Thymus (tissue), 11 donors: Measurements from ENCODE around the gene SP140. TPM values are rescaled to one million over a fixed set of nuclear protein-coding genes. Genes with fewer than 3 reads are reported as not detected.
"Not testable (repeated sequence)": the region's sequence is repeated elsewhere in the genome, so short reads cannot be mapped to it uniquely, and the experiment has no call there.

Experiments
- DNase-seq, 9 donors: peaks; one replicate each; pipeline ENCODE4 v3.0.0-alpha.2; 2013; ENCODE audit warnings: low spot score in 9 of 9, low read depth in 6 of 9, missing footprints in 1 of 9
- H3K27ac ChIP-seq, 2 donors: one replicate each; pipeline ENCODE4 v1.5.1; 2013; ENCODE audit warnings: control low read depth in 1 of 2, low read depth in 1 of 2, low read length in 1 of 2, mild to moderate bottlenecking in 1 of 2, moderate library complexity in 1 of 2
- H3K27me3 ChIP-seq, 2 donors: one replicate each; pipeline ENCODE4 v1.5.1; 2013; ENCODE audit warnings: low read length in 1 of 2; ENCODE audit not compliant: control insufficient read depth in 2 of 2, insufficient read depth in 1 of 2
- H3K36me3 ChIP-seq, 2 donors: one replicate each; pipeline ENCODE4 v1.5.1; 2013; ENCODE audit warnings: low read length in 1 of 2, mild to moderate bottlenecking in 1 of 2, moderate library complexity in 1 of 2; ENCODE audit not compliant: control insufficient read depth in 2 of 2, insufficient read depth in 2 of 2
- H3K4me1 ChIP-seq, 2 donors: one replicate each; pipeline ENCODE4 v1.5.1; 2013; ENCODE audit warnings: low read length in 2 of 2; ENCODE audit not compliant: control insufficient read depth in 2 of 2, insufficient read depth in 2 of 2
- H3K4me3 ChIP-seq, 2 donors: one replicate each; pipeline ENCODE4 v1.5.1; 2013; ENCODE audit warnings: low read length in 2 of 2, control low read depth in 1 of 2, mild to moderate bottlenecking in 1 of 2
- H3K9me3 ChIP-seq, 2 donors: one replicate each; pipeline ENCODE4 v1.5.1; 2013; ENCODE audit warnings: low read length in 1 of 2, mild to moderate bottlenecking in 1 of 2; ENCODE audit not compliant: control insufficient read depth in 2 of 2, insufficient read depth in 1 of 2
- WGBS: extraction: QIAGEN DNeasy Blood & Tissue Kit; methylation state at CpG from one replicate; pipeline ENCODE4 v1.1.7; 2013; 5-methylcytosine and 5-hydroxymethylcytosine counted together
- polyA plus RNA-seq: library from polyadenylated mRNA; stranded (reverse); fragments of 200-250 nt; gene quantifications from one replicate; pipeline ENCODE4 v1.2.3, GENCODE V29; 2013
- total RNA-seq: library from RNA; stranded (reverse); fragments of 120-200 nt; gene quantifications from one replicate; pipeline ENCODE4 v1.2.4, GENCODE V29; 2013
- donor health status: healthy.

Gene SP140
- total and polyA plus RNA-seq, 2 donors, result 6.6 to 10.5 TPM

DNA sequence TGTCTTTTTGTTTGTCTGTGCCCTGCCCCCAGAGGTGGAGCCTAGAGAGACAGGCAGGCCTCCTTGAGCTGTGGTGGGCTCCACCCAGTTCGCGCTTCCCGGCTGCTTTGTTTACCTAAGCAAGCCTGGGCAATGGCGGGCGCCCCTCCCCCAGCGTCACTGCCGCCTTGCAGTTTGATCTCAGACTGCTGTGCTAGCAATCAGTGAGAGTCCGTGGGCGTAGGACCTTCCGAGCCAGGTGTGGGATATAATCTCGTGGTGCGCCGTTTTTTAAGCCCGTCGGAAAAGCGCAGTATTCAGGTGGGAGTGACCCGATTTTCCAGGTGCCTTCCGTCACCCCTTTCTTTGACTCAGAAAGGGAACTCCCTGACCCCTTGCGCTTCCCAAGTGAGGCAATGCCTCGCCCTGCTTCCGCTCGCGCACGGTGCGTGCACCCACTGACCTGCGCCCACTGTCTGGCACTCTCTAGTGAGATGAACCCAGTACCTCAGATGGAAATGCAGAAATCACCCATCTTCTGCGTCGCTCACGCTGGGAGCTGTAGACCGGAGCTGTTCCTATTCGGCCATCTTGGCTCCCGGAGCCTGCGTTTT, 116.5 kb downstream of the SP140 start:
- 97% methylated on average over 33 of the region's 33 CpGs for WGBS
- H3K36me3 ChIP-seq, result not testable (repeated sequence)

DNA sequence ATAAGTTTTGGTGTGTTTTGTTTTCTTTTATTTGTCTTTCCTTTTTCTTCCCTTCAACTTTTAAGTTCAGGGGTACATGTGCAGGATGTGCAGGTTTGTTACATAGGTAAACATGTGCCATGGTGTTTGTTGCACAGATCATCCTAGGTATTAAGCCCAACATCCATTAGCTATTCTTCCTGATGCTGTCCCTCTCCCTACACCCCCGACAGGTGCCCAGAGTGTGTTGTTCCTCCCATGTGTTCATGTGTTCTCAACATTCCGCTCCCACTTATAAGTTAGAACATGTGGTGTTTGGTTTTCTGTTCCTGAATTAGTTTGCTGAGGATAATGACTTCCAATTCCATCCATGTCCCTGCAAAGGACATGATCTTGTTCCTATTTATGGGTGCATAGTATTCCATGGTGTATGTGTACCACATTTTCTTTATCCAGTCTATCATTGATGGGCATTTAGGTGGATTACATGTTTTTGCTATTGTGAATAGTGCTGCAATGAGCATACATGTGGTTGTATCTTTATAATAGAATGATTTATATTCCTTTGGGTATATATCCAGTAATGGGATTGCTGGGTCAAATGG, 117.6 kb downstream of the SP140 start:
- WGBS, result 98% methylated on average over 2 of the region's 2 CpGs
- DNase-seq, H3K4me1 ChIP-seq, H3K27me3 ChIP-seq, H3K4me3 ChIP-seq, H3K36me3 ChIP-seq, H3K27ac ChIP-seq: not testable (repeated sequence)
- peaks cover 2 to 11% of the 10 kb centered on the region in 2 donors for H3K9me3 ChIP-seq

More for the DNA sequence above, 116.5 kb downstream of the SP140 start:
- not testable (repeated sequence) for H3K4me1 ChIP-seq, DNase-seq, H3K27me3 ChIP-seq, H3K4me3 ChIP-seq, H3K9me3 ChIP-seq, H3K27ac ChIP-seq

DNA sequence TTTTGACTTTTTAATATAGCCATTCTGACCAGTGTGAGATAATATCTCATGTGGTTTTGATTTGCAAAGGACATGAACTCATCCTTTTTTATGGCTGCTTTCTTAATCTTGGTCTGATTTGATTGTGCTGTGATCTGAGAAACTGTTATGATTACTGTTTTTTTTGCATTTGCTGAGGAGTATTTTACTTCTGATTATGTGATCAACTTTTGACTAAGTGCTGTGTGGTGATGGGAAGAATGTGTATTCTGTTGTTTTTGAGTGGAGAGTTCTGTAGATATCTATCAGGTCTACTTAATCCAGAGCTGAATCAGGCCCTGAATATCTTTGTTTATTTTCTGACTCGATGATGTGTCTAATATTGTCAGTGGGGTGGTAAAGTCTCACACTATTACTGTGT, 118.2 kb downstream of the SP140 start:
- peaks cover 0 to 2% of the 10 kb centered on the region in 2 donors for H3K4me1 ChIP-seq
- no peak overlapping the region for H3K27ac ChIP-seq
- no peak for DNase-seq
- peaks cover 2 to 11% of the 10 kb centered on the region in 2 donors for H3K9me3 ChIP-seq
- H3K27me3 ChIP-seq, result no peaks in the 10 kb centered on the region
- WGBS, result 91% methylated on average over 1 of the region's 1 CpG
- no peak overlapping the region for H3K4me3 ChIP-seq
- peaks cover 2% of the 10 kb centered on the region in 2 donors for H3K36me3 ChIP-seq

DNA sequence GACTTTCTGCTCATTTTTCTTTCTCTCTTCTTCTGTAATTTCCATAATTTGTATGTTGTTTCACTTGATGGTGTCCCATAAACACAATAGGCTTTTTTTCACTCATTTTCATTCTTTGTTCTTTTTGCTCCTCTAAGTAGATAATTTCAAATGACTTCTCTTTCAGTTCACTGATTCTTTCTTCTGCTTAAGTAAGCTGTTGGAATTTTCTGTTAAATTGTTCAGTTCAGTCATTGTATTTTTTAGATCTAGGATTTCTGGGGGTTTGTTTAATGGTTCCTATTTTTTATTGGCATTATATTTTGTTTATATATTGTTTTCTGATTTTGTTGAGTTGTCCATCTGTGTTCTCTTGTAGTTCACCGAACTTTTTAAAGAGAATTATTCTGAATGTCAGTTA, 120.9 kb downstream of the SP140 start:
- H3K4me3 ChIP-seq, result no peak overlapping the region
- WGBS, result 98% methylated on average over 1 of the region's 1 CpG
- H3K4me1 ChIP-seq, result peaks cover 0 to 2% of the 10 kb centered on the region in 2 donors
- H3K27me3 ChIP-seq, result no peaks in the 10 kb centered on the region
- H3K36me3 ChIP-seq, result peaks cover 2% of the 10 kb centered on the region in 2 donors
- H3K9me3 ChIP-seq, result peaks cover 2 to 11% of the 10 kb centered on the region in 2 donors
- no peak overlapping the region for H3K27ac ChIP-seq
- no peak for DNase-seq

DNA sequence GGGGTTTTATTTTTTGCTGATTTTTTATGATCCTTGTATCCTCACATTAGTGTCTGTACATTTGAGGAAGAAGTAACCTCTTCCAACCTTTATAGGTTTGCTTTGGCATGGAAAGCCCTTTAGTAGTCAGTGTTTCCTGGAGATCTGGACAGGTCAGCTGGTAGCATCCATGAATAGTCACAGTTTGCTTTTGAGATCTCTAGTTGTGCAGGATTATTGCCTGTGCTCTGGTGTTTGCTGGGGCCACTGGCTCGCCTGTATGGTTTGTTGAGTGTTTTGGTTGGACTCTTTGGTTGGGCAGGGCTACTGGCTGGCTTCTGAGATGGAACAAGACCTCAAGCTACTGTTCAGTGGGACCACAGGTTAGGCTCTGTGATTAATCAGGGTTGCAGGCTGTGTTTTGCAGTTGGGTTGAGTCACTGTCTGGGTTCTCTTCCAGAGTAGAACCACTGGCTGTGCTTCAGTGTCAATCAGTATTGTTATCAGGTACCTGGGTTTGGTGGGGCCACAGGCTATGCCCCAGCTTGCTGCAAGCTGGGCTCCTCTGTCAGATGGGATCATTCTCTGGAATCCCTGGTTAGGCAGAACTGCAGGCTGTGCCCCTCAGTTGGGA, 121.5 kb downstream of the SP140 start:
- peaks cover 0 to 2% of the 10 kb centered on the region in 2 donors for H3K4me1 ChIP-seq
- peaks cover 2 to 11% of the 10 kb centered on the region in 2 donors for H3K9me3 ChIP-seq
- 98% methylated on average over 1 of the region's 1 CpG for WGBS
- H3K4me3 ChIP-seq, result no peak overlapping the region
- no peaks in the 10 kb centered on the region for H3K27me3 ChIP-seq
- no peak overlapping the region for H3K27ac ChIP-seq
- no peak for DNase-seq
- H3K36me3 ChIP-seq, result peaks cover 2% of the 10 kb centered on the region in 2 donors

DNA sequence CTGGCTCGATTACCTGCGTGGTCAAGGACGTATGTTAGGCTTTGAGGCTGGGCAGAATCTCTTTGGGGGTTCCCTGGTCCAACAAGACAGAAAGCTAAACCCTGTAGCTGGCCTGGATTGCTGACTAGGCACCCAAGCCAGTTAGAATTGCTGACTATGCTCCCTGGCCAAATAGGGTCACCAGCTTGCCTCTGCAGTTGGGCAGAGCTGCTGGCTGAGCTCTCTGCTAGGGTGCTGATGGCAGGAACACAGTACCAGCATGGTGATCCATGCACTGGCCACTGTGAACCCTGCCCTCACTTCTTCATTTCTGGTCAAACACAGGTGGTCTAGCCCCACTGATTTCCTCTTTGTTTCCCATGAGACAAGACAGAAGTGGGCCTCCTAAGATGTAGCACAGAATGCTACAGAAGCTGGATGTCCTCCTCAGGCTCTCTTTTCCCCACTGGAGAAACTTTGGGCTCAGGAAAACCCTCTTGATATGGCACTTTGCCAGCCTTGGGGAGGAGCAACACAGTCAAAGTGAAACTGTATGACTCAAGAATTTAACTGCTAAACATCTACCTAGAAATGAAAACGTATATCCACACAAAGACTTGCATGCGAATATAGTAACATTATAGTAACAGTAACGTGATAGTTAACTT, 122.2 kb downstream of the SP140 start:
- 93% methylated on average over 6 of the region's 6 CpGs for WGBS
- peaks cover 2 to 11% of the 10 kb centered on the region in 2 donors for H3K9me3 ChIP-seq
- H3K27me3 ChIP-seq, result no peaks in the 10 kb centered on the region
- H3K4me1 ChIP-seq, result peaks cover 0 to 2% of the 10 kb centered on the region in 2 donors
- no peak overlapping the region for H3K4me3 ChIP-seq
- no peak overlapping the region for H3K27ac ChIP-seq
- peaks cover 2% of the 10 kb centered on the region in 2 donors for H3K36me3 ChIP-seq
- DNase-seq, result no peak

DNA sequence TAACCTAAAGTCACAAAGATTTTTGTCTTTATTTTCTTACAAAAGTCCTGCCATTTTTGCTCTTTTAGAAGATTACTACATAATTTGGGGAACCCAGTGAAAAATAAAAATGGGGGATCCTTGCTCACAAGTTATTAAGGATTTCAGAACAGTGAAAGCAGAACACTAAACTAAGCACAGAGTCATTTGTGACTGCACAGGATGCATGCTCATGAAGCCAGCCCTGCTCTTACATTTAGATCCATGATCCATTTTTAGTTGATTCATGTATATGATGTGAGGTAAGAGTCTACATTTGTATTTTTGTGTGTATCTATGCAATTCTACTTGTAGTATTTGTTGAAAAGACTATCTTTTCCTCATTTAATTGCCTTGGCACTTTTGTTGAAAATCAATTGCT, 123.3 kb downstream of the SP140 start:
- H3K4me3 ChIP-seq, result no peak overlapping the region
- DNase-seq, result no peak
- no peaks in the 10 kb centered on the region for H3K36me3 ChIP-seq
- H3K27ac ChIP-seq, result no peak overlapping the region
- H3K9me3 ChIP-seq, result peaks cover 2 to 11% of the 10 kb centered on the region in 2 donors
- H3K27me3 ChIP-seq, result no peaks in the 10 kb centered on the region
- H3K4me1 ChIP-seq, result peaks cover 0 to 2% of the 10 kb centered on the region in 2 donors

DNA sequence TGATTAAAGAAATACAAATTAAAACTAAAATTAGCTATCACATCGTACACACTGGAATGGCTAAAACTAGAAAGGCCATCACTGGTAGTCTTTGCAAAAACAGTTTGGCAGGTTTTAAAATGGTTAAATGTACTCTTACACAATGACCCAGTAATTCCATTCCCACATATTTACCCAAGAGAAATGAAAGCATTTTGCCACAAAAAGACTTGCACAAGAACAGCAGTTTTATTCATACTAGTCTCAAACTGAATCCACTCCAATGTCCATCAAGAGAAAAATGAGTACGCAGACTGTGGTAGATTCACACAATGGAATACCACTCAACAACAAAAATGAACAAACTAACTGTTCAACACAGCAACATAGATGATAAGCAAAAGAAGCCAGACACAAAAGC, 130.5 kb downstream of the SP140 start:
- H3K4me3 ChIP-seq, result no peak overlapping the region
- WGBS, result 95% methylated on average over 2 of the region's 2 CpGs
- no peaks in the 10 kb centered on the region for H3K27me3 ChIP-seq
- H3K9me3 ChIP-seq, result no peaks in the 10 kb centered on the region
- no peak overlapping the region for H3K27ac ChIP-seq
- H3K36me3 ChIP-seq, result peaks cover 6 to 13% of the 10 kb centered on the region in 2 donors
- H3K4me1 ChIP-seq, result no peaks in the 10 kb centered on the region
- no peak for DNase-seq

DNA sequence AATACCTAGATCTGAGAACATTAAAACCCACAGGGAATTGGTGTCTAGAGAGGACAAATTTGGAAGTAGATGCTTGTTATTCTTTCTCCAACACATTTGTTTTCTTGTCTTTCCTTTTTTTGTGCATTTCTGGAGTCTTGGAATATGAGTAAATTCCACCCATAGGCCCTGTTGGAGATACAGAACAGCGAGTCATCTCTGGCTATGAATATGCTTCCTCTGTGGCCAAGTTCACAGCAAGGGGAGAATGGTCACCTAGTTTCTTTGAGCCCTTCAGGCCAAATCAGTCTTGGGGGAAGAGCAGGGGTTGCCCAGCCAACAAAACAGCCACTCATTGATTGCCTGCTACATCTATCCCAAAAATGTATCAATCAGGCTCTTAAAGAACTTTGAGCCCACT, 132.8 kb downstream of the SP140 start:
- 100% methylated on average over 1 of the region's 1 CpG for WGBS
- no peak for DNase-seq
- peaks cover 14% of the 10 kb centered on the region in 2 donors for H3K36me3 ChIP-seq

More for the DNA sequence above, 132.8 kb downstream of the SP140 start:
- no peak overlapping the region for H3K4me3 ChIP-seq
- no peaks in the 10 kb centered on the region for H3K4me1 ChIP-seq
- H3K27ac ChIP-seq, result no peak overlapping the region
- H3K9me3 ChIP-seq, result no peaks in the 10 kb centered on the region
- no peaks in the 10 kb centered on the region for H3K27me3 ChIP-seq
